GM21619 (cell line): ENCODE results near the gene RNFT2.

Experiments used
- ATAC-seq: cut with Tn5 transposase; IDR thresholded peaks from one replicate; pipeline ENCODE4 v1.9.1; 2021; ENCODE audit not compliant: unreplicated experiment

Gene RNFT2

GRCh38 chr12:116710370-116711150 lies 27.6 kb upstream of the RNFT2 start:
- ATAC-seq = no peak

- ATAC-seq = no peak
Measured at GRCh38 chr12:116712458-116713303, 25.4 kb upstream of the RNFT2 start.

GRCh38 chr12:116713527-116713926 lies 24.6 kb upstream of the RNFT2 start:
- no peak for ATAC-seq

GRCh38 chr12:116714175-116714574 lies 23.9 kb upstream of the RNFT2 start:
- no peak for ATAC-seq

- ATAC-seq = no peak
Measured at GRCh38 chr12:116717466-116718437, 20.4 kb upstream of the RNFT2 start.

- ATAC-seq = no peak
Measured at GRCh38 chr12:116718655-116719454, 19.3 kb upstream of the RNFT2 start.

GRCh38 chr12:116719731-116720528 lies 18.2 kb upstream of the RNFT2 start:
- no peak for ATAC-seq

- ATAC-seq = no peak
Measured at GRCh38 chr12:116722245-116722644, 15.9 kb upstream of the RNFT2 start.

GRCh38 chr12:116726694-116727093 lies 11.4 kb upstream of the RNFT2 start:
- no peak for ATAC-seq

- no peak for ATAC-seq
Measured at GRCh38 chr12:116727261-116727660, 10.9 kb upstream of the RNFT2 start.

- ATAC-seq = no peak
Measured at GRCh38 chr12:116727891-116728290, 10.2 kb upstream of the RNFT2 start.

GRCh38 chr12:116731801-116732200 lies 6.3 kb upstream of the RNFT2 start:
- ATAC-seq = no peak

- ATAC-seq = no peak
Measured at GRCh38 chr12:116734156-116734768, 3.9 kb upstream of the RNFT2 start.

- ATAC-seq = no peak
Measured at GRCh38 chr12:116735084-116735483, 3.0 kb upstream of the RNFT2 start.

- no peak for ATAC-seq
Measured at GRCh38 chr12:116735951-116736599, 2.0 kb upstream of the RNFT2 start.

- no peak for ATAC-seq
Measured at GRCh38 chr12:116736962-116737773, 947 bp upstream of the RNFT2 start.

- no peak for ATAC-seq
Measured at GRCh38 chr12:116739381-116739887, 1.3 kb downstream of the RNFT2 start.
